GM12878 (cell line): ENCODE measurements around the gene ALX1. TPM values are rescaled to one million over a fixed set of nuclear protein-coding genes. Genes with fewer than 3 reads are reported as not detected.

ENCODE experiments used
- ATAC-seq: fragments of 200-7000 bp; cut with Tn5 transposase; 3 replicates; pipeline ENCODE4 v1.9.1; 2020; ENCODE audit warnings: mild to moderate bottlenecking, moderate library complexity
- BruUV-seq: library from RNA; stranded (reverse); fragments of 400-500 nt; replicated peaks from 2 replicates; lab custom pipeline; 2021; lab: Mats Ljungman, UMichigan
- CTCF ChIA-PET: fragments of 300-600 bp; sonication (Branson Sonifier 250); formaldehyde crosslinking; extraction: SDS; loops from one replicate; lab custom pipeline; 2021; ENCODE audit warnings: inconsistent platforms; lab: Yijun Ruan, JAX
- POLR2A ChIA-PET: fragments of 350-600 bp; formaldehyde crosslinking; extraction: SDS; loops from one replicate; lab custom pipeline; 2021; ENCODE audit warnings: inconsistent platforms; lab: Charles Lee
- RAD21 ChIA-PET: fragments of 300-600 bp; sonication (Branson Sonifier 250); formaldehyde crosslinking; loops from one replicate; lab custom pipeline; 2023; ENCODE audit warnings: antibody characterized with exemption; ENCODE audit not compliant: unreplicated experiment; lab: Charles Lee
- SMC1A ChIA-PET: fragments of 300-600 bp; sonication (Branson Sonifier 250); formaldehyde crosslinking; loops from one replicate; lab custom pipeline; 2023; ENCODE audit not compliant: unreplicated experiment, uncharacterized antibody; lab: Charles Lee
- DNase-seq: peaks from one replicate; pipeline ENCODE4 v3.0.0-alpha.2; 2011; ENCODE audit warnings: low read depth, low spot score
- FAIRE-seq: peaks from 3 replicates; lab custom pipeline; 2011; peaks lifted over from hg19 to GRCh38; lab: Jason Lieb, UNC
- H2AFZ ChIP-seq: 2 replicates; pipeline ENCODE4 v1.6.0; 2011; ENCODE audit warnings: low read depth, low read length, control low read depth; ENCODE audit not compliant: control insufficient read depth
- H3K27ac ChIP-seq: 2 replicates; pipeline ENCODE4 v1.5.1; 2011; ENCODE audit warnings: control low read depth; ENCODE audit not compliant: control insufficient read depth, insufficient read depth
- H3K27me3 ChIP-seq, 2 experiments: replicated peaks in 1 of 2; 2 replicates each; pipeline versions ENCODE4 v1.6.0 to v1.6.1; 2011; ENCODE audit warnings: low read length in 1 of 2; ENCODE audit not compliant: control insufficient read depth in 2 of 2, insufficient read depth in 2 of 2
- H3K36me3 ChIP-seq, 2 experiments: 2 replicates each; pipeline ENCODE4 v1.5.1; 2011; ENCODE audit warnings: low read length in 1 of 2; ENCODE audit not compliant: control insufficient read depth in 2 of 2, insufficient read depth in 2 of 2
- H3K4me1 ChIP-seq: 2 replicates; pipeline ENCODE4 v1.6.1; 2011; ENCODE audit warnings: mild to moderate bottlenecking, low read length, moderate library complexity, mixed read lengths; ENCODE audit not compliant: control insufficient read depth, insufficient read depth
- H3K4me2 ChIP-seq: 2 replicates; pipeline ENCODE4 v1.6.0; 2011; ENCODE audit warnings: control low read depth; ENCODE audit not compliant: control insufficient read depth, insufficient read depth
- H3K4me3 ChIP-seq: fragments of 200-600 bp; sonication (generic); 2 replicates; pipeline ENCODE4 v1.5.1; 2016
- H3K79me2 ChIP-seq: 2 replicates; pipeline ENCODE4 v1.6.0; 2011; ENCODE audit warnings: low read length; ENCODE audit not compliant: control insufficient read depth, insufficient read depth
- H3K9ac ChIP-seq: 2 replicates; pipeline ENCODE4 v1.8.0; 2011; ENCODE audit warnings: low read length, control low read depth, mixed read lengths; ENCODE audit not compliant: control insufficient read depth, insufficient read depth
- H3K9me3 ChIP-seq: replicated peaks from 3 replicates; pipeline ENCODE4 v1.5.1; 2011; ENCODE audit warnings: mild to moderate bottlenecking, low read length; ENCODE audit not compliant: control insufficient read depth, insufficient read depth
- H4K20me1 ChIP-seq: 2 replicates; pipeline ENCODE4 v1.6.0; 2011; ENCODE audit not compliant: control insufficient read depth, insufficient read depth
- CBX3 ChIP-seq: fragments of 200-600 bp; sonication (generic); IDR thresholded peaks from 2 replicates; pipeline ENCODE4 v1.6.1; 2016; ENCODE audit warnings: low read depth, borderline replicate concordance
- EGR1 ChIP-seq, 2 experiments: IDR thresholded peaks; 1 replicate in 1 of 2; 2 replicates in 1 of 2; pipeline ENCODE4 v1.6.1; 2011 to 2012; ENCODE audit warnings: low read depth in 2 of 2, low read length in 2 of 2, borderline replicate concordance in 1 of 2, mild to moderate bottlenecking in 1 of 2, moderate library complexity in 1 of 2
- MEF2A ChIP-seq: IDR thresholded peaks from 2 replicates; pipeline ENCODE4 v1.6.1; 2011; ENCODE audit warnings: low read depth, mild to moderate bottlenecking, low read length, moderate library complexity; ENCODE audit not compliant: insufficient read depth
- MYC ChIP-seq: IDR thresholded peaks from 2 replicates; pipeline ENCODE4 v1.6.1; 2011; ENCODE audit warnings: mild to moderate bottlenecking, low read length, moderate library complexity, inconsistent platforms; ENCODE audit not compliant: insufficient read depth, insufficient replicate concordance, insufficient read length, severe bottlenecking
- SPI1 ChIP-seq: IDR thresholded peaks from 2 replicates; pipeline ENCODE4 v1.6.1; 2011; ENCODE audit warnings: low read depth, mild to moderate bottlenecking, low read length, moderate library complexity, borderline replicate concordance; ENCODE audit not compliant: insufficient read depth
- STAT3 ChIP-seq: IDR thresholded peaks from 2 replicates; pipeline ENCODE4 v1.6.1; 2011; ENCODE audit warnings: low read depth, low read length, improper control_type of control experiment
- ZNF217 ChIP-seq: fragments of 450-650 bp; IDR thresholded peaks from 2 replicates; pipeline ENCODE4 v1.6.1; 2017; ENCODE audit warnings: antibody characterized with exemption, mild to moderate bottlenecking
- WGBS: methylation state at CpG from one replicate; pipeline ENCODE4 v1.1.6; 2016; ENCODE audit warnings: low lambda C conversion rate; ENCODE audit not compliant: insufficient replicate concordance, insufficient coverage; ENCODE audit errors: missing lambda C conversion rate; 5-methylcytosine and 5-hydroxymethylcytosine counted together
- in situ Hi-C: fragments of 300-500 bp; cut with MboI; formaldehyde crosslinking; loops from 9 replicates; pipeline ENCODE4 v1.14.3; 2018; ENCODE audit warnings: mixed read lengths
- intact Hi-C: fragments of 100-400 bp; cut with micrococcal nuclease; formaldehyde crosslinking; loops from one replicate; pipeline ENCODE4 v1.14.2; 2022; ENCODE audit not compliant: unreplicated experiment
- polyA plus RNA-seq, 11 experiments: library from polyadenylated mRNA; depleted of rRNA in 4 of 11; unstranded in 6 of 11; stranded (reverse) in 5 of 11; fragments of >200 nt; fragmentation: Nextera tagmentation in 4 of 11; fragmentation: Illumina TruSeq in 1 of 11; extraction: Ambion mirVana in 4 of 11; extraction: Trizol in 1 of 11; gene quantifications; 1 replicate in 1 of 11; 2 replicates in 10 of 11; pipeline versions ENCODE4 v1.2.1 to v1.2.3, GENCODE V29; 2011 to 2016; ENCODE audit warnings: inconsistent platforms in 2 of 11, missing spikeins in 2 of 11, low read depth in 1 of 11
- total RNA-seq, 4 experiments: library from RNA; depleted of rRNA in 3 of 4; stranded (reverse); fragments of >200 nt in 3 of 4; fragmentation: Illumina TruSeq in 1 of 4; extraction: Trizol in 1 of 4; gene quantifications; 2 replicates each; pipeline versions ENCODE4 v1.2.1 to v1.2.3, GENCODE V29; 2013 to 2021
- TF ChIP-seq, protein P1 (sequence below): fragments of 150-350 bp; IDR thresholded peaks from 2 replicates; pipeline ENCODE4 v1.6.1; 2014; ENCODE audit warnings: mild to moderate bottlenecking, low read depth, low read length
- TF ChIP-seq, protein P2 (sequence below): fragments of 450-650 bp; IDR thresholded peaks from 2 replicates; pipeline ENCODE4 v1.6.1; 2017; ENCODE audit warnings: mild to moderate bottlenecking

ALX1 gene
- total and polyA plus RNA-seq, 10 of the 15 experiments (the other 5 are each of a cell fraction or from before 2014, with no cell fraction given) = 0.06 TPM; not detected in 9

DNA sequence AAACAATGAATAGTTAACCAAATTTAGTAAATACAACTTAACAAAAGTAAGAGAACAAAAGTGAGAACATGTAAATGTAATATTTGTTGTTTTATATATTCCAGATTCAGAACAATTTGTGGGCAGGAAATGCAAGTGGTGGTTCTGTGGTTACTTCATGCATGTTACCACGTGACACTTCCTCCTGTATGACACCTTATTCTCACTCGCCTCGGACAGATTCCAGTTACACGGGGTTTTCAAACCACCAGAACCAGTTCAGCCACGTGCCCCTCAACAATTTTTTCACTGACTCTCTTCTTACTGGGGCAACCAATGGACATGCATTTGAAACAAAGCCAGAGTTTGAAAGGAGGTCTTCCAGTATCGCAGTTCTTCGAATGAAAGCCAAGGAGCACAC is 21.0 kb downstream of the ALX1 start (continued):
- TF ChIP-seq SPI1 (no peak), CBX3 (no peak)

DNA sequence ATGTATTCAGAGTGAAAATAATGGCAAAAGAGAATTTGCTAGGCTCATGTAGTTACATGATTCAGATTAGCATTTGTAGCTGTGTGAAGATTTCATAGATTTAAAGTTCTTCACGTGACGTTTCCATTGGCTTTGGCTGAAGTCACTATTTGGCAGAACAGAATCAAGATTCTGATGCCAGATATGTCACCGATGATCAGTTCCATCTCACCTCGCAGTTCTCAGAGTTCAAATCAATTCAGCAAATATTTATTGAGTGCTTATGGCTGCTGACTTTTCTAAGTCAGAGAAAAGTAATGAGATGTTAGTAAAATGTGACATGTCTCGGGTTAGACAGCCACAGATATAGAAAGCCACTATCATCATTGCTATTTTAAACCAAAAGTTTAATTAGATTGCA is 28.4 kb downstream of the ALX1 start:
- BruUV-seq = no TSS peak
- in situ Hi-C loops = no loop called here
- Histone ChIP-seq H3K27ac (no peak overlapping the region), H3K4me3 (no peak overlapping the region), H3K9ac (no peak overlapping the region), H3K4me2 (no peak overlapping the region), H2AFZ (no peak overlapping the region), H3K27me3 (no peaks in the 10 kb centered on the region), H3K36me3 (no peaks in the 10 kb centered on the region), H3K79me2 (no peaks in the 10 kb centered on the region), H4K20me1 (no peaks in the 10 kb centered on the region), H3K4me1 (no peaks in the 10 kb centered on the region), H3K9me3 (no peaks in the 10 kb centered on the region)
- TF ChIP-seq EGR1 (IDR thresholded peaks at IDR 0.05; ENCODE audit: borderline replicate concordance in 1 of 2, low read depth in 2 of 2, low read length in 2 of 2) (no peak), ZNF217 (no peak), STAT3 (no peak), MYC (no peak), MEF2A (no peak)
- TF ChIP-seq, protein P1, sequence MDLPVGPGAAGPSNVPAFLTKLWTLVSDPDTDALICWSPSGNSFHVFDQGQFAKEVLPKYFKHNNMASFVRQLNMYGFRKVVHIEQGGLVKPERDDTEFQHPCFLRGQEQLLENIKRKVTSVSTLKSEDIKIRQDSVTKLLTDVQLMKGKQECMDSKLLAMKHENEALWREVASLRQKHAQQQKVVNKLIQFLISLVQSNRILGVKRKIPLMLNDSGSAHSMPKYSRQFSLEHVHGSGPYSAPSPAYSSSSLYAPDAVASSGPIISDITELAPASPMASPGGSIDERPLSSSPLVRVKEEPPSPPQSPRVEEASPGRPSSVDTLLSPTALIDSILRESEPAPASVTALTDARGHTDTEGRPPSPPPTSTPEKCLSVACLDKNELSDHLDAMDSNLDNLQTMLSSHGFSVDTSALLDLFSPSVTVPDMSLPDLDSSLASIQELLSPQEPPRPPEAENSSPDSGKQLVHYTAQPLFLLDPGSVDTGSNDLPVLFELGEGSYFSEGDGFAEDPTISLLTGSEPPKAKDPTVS = no peak
- TF ChIP-seq, protein P2, sequence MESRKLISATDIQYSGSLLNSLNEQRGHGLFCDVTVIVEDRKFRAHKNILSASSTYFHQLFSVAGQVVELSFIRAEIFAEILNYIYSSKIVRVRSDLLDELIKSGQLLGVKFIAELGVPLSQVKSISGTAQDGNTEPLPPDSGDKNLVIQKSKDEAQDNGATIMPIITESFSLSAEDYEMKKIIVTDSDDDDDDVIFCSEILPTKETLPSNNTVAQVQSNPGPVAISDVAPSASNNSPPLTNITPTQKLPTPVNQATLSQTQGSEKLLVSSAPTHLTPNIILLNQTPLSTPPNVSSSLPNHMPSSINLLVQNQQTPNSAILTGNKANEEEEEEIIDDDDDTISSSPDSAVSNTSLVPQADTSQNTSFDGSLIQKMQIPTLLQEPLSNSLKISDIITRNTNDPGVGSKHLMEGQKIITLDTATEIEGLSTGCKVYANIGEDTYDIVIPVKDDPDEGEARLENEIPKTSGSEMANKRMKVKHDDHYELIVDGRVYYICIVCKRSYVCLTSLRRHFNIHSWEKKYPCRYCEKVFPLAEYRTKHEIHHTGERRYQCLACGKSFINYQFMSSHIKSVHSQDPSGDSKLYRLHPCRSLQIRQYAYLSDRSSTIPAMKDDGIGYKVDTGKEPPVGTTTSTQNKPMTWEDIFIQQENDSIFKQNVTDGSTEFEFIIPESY = no peak
- DNase-seq = no peak
- ChIA-PET POLR2A (no interaction called here), SMC1A (interaction anchor here (1.4 to 3.8 kb wide), 2 partner anchors 20 to 141 kb away, joined by 3 to 17 read pairs; no protein-coding TSS in a partner anchor), RAD21 (no interaction called here), CTCF (interaction anchor here (0.7 to 3.0 kb wide), 6 partner anchors 10 to 612 kb away, joined by 3 to 30 read pairs (median 4); no protein-coding TSS in a partner anchor)
- no peak for FAIRE-seq
- ATAC-seq = no peak
- WGBS = 30% methylated on average over 5 of the region's 5 CpGs
- intact Hi-C loops = loop anchor here (5.0 kb wide), 1 partner anchor 614 kb away; no protein-coding TSS in a partner anchor
